ENCODE measurements around the gene GABRQ. TPM values are rescaled to one million over a fixed set of nuclear protein-coding genes. Genes with fewer than 3 reads are reported as not detected.
A peak's percentile ranks its signal among the peaks of the same experiment; 100 is the strongest.

GABRQ gene
- total RNA-seq, 6 donors from 2014 or later = not detected

DNA sequence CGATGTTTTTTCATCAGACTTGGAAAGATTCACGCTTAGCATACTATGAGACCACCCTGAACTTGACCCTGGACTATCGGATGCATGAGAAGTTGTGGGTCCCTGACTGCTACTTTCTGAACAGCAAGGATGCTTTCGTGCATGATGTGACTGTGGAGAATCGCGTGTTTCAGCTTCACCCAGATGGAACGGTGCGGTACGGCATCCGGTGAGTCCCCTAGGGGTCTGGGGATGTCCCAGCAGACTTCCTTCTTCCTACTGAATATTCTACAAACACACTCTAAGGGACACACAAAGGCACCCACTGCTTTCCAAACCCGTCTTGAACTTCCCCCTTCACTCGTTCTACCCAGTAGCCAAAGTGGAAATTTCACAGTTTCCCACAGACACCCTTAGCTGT is 9.3 kb downstream of the GABRQ start:
- TF ChIP-seq, protein P1, sequence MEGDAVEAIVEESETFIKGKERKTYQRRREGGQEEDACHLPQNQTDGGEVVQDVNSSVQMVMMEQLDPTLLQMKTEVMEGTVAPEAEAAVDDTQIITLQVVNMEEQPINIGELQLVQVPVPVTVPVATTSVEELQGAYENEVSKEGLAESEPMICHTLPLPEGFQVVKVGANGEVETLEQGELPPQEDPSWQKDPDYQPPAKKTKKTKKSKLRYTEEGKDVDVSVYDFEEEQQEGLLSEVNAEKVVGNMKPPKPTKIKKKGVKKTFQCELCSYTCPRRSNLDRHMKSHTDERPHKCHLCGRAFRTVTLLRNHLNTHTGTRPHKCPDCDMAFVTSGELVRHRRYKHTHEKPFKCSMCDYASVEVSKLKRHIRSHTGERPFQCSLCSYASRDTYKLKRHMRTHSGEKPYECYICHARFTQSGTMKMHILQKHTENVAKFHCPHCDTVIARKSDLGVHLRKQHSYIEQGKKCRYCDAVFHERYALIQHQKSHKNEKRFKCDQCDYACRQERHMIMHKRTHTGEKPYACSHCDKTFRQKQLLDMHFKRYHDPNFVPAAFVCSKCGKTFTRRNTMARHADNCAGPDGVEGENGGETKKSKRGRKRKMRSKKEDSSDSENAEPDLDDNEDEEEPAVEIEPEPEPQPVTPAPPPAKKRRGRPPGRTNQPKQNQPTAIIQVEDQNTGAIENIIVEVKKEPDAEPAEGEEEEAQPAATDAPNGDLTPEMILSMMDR (IDR thresholded peaks at IDR 0.05) = no peak
- no peak for TF ChIP-seq EP300 (IDR thresholded peaks at IDR 0.05)
- no peak for TF ChIP-seq POLR2A (IDR thresholded peaks at IDR 0.05)
- TF ChIP-seq POLR2AphosphoS5 (IDR thresholded peaks at IDR 0.05) = no peak
- Histone ChIP-seq H3K4me1 (no peaks in the 10 kb centered on the region), H3K27me3 (no peaks in the 10 kb centered on the region), H3K9me3 (no peaks in the 10 kb centered on the region), H3K27ac (no peak overlapping the region), H3K4me3 (no peak overlapping the region), H3K36me3 (no peaks in the 10 kb centered on the region)
- DNase-seq (no peak), ATAC-seq (ENCODE audit: low FRiP score in 2 of 2) (no peak)
- 83 to 87% methylated on average over 6 to 12 of the region's 12 CpGs for WGBS, 2 donors

- DNase-seq (no peak), ATAC-seq (ENCODE audit: low FRiP score in 2 of 2) (no peak)
- Histone ChIP-seq H3K27ac (no peak overlapping the region), H3K27me3 (no peaks in the 10 kb centered on the region), H3K4me3 (no peak overlapping the region), H3K36me3 (no peaks in the 10 kb centered on the region), H3K9me3 (no peaks in the 10 kb centered on the region), H3K4me1 (no peaks in the 10 kb centered on the region)
- WGBS, 2 donors = 79 to 81% methylated on average over 5 of the region's 5 CpGs
- TF ChIP-seq POLR2A (IDR thresholded peaks at IDR 0.05) = no peak
- TF ChIP-seq EP300 (IDR thresholded peaks at IDR 0.05) = no peak
- no peak for TF ChIP-seq POLR2AphosphoS5 (IDR thresholded peaks at IDR 0.05)
- TF ChIP-seq, protein P1 (IDR thresholded peaks at IDR 0.05) = no peak
Observed at GRCh38 chrX:152647978-152648377, 10.3 kb downstream of the GABRQ start.

GRCh38 chrX:152652060-152652459 is 14.4 kb downstream of the GABRQ start:
- H3K36me3 ChIP-seq = no peaks in the 10 kb centered on the region
- H3K4me1 ChIP-seq = no peaks in the 10 kb centered on the region
- WGBS, 2 donors = 88 to 91% methylated on average over 1 to 6 of the region's 6 CpGs
- no peak overlapping the region for H3K4me3 ChIP-seq
- no peak for ATAC-seq (ENCODE audit: low FRiP score in 2 of 2)
- H3K27me3 ChIP-seq = no peaks in the 10 kb centered on the region
- no peak overlapping the region for H3K27ac ChIP-seq
- TF ChIP-seq, protein P1 (IDR thresholded peaks at IDR 0.05) = no peak
- TF ChIP-seq POLR2AphosphoS5 (IDR thresholded peaks at IDR 0.05) = no peak
- TF ChIP-seq EP300 (IDR thresholded peaks at IDR 0.05) = no peak
- no peak for TF ChIP-seq POLR2A (IDR thresholded peaks at IDR 0.05)
- H3K9me3 ChIP-seq = no peaks in the 10 kb centered on the region
- DNase-seq = no peak

DNA sequence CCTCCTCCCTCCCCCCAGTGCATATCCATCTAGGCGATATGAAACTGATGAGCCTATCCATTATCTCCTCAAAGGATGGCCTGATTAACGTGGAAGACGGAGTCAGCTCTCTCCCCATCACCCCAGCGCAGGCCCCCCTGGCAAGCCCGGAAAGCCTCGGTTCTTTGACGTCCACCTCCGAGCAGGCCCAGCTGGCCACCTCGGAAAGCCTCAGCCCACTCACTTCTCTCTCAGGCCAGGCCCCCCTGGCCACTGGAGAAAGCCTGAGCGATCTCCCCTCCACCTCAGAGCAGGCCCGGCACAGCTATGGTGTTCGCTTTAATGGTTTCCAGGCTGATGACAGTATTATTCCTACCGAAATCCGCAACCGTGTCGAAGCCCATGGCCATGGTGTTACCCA is 14.8 kb downstream of the GABRQ start:
- H3K4me3 ChIP-seq = no peak overlapping the region
- 88 to 90% methylated on average over 2 to 16 of the region's 16 CpGs for WGBS, 2 donors
- H3K27ac ChIP-seq = no peak overlapping the region
- ATAC-seq (ENCODE audit: low FRiP score in 2 of 2) = no peak
- no peaks in the 10 kb centered on the region for H3K9me3 ChIP-seq
- no peaks in the 10 kb centered on the region for H3K27me3 ChIP-seq
- no peaks in the 10 kb centered on the region for H3K4me1 ChIP-seq
- H3K36me3 ChIP-seq = no peaks in the 10 kb centered on the region
- peak in 1 of 2 donors; percentile 20 for DNase-seq
- TF ChIP-seq POLR2A (IDR thresholded peaks at IDR 0.05) (no peak), EP300 (IDR thresholded peaks at IDR 0.05) (no peak)
- TF ChIP-seq, protein P1 (IDR thresholded peaks at IDR 0.05) = no peak

GRCh38 chrX:152656087-152656486 is 18.4 kb downstream of the GABRQ start:
- Histone ChIP-seq H3K4me1 (no peaks in the 10 kb centered on the region), H3K9me3 (no peaks in the 10 kb centered on the region), H3K27ac (no peak overlapping the region), H3K4me3 (no peak overlapping the region), H3K27me3 (no peaks in the 10 kb centered on the region), H3K36me3 (no peaks in the 10 kb centered on the region)
- DNase-seq (no peak), ATAC-seq (ENCODE audit: low FRiP score in 2 of 2) (no peak)
- TF ChIP-seq EP300 (IDR thresholded peaks at IDR 0.05) (no peak), POLR2A (IDR thresholded peaks at IDR 0.05) (no peak), POLR2AphosphoS5 (IDR thresholded peaks at IDR 0.05) (no peak)
- TF ChIP-seq, protein P1 (IDR thresholded peaks at IDR 0.05) = no peak
- WGBS, 2 donors = 75 to 86% methylated on average over 4 of the region's 4 CpGs
